Neural cell (in vitro differentiated cells): Measurements from ENCODE around the gene RSPH9. TPM values are rescaled to one million over a fixed set of nuclear protein-coding genes. Genes with fewer than 3 reads are reported as not detected.

ENCODE experiments used
- H2AFZ ChIP-seq: fragments of 200-600, 300-800 bp; sonication (generic), shearing (Covaris generic); 2 replicates; pipeline ENCODE4 v1.6.0; 2014; ENCODE audit warnings: low read depth, mild to moderate bottlenecking, antibody characterized with exemption, low read length, moderate library complexity
- H3F3A ChIP-seq: fragments of 200-600 bp; shearing (Covaris generic); 2 replicates; pipeline ENCODE4 v1.6.1; 2016; ENCODE audit warnings: mild to moderate bottlenecking, moderate library complexity, mixed read lengths, antibody characterized with exemption, low read length; ENCODE audit not compliant: insufficient read depth, poor library complexity, severe bottlenecking
- H3K27ac ChIP-seq: fragments of 200-600, 300-800 bp; sonication (generic), shearing (Covaris generic); 2 replicates; pipeline ENCODE4 v1.5.1; 2014; ENCODE audit warnings: mild to moderate bottlenecking, low read length, moderate library complexity
- H3K27me3 ChIP-seq: fragments of 300-800, 200-600 bp; sonication (generic), shearing (Covaris generic); 2 replicates; pipeline ENCODE4 v1.6.0; 2014; ENCODE audit warnings: mild to moderate bottlenecking, low read depth, low read length, moderate library complexity; ENCODE audit not compliant: insufficient read depth
- H3K36me3 ChIP-seq: fragments of 300-800, 200-600 bp; sonication (generic), shearing (Covaris generic); 2 replicates; pipeline ENCODE4 v1.5.1; 2014; ENCODE audit warnings: mild to moderate bottlenecking, antibody characterized with exemption, low read length, moderate library complexity; ENCODE audit not compliant: insufficient read depth
- H3K4me2 ChIP-seq: fragments of 300-800, 200-600 bp; sonication (generic), shearing (Covaris generic); 2 replicates; pipeline ENCODE4 v1.6.0; 2014; ENCODE audit warnings: mild to moderate bottlenecking, low read length
- H3K4me3 ChIP-seq: fragments of 300-800, 200-600 bp; sonication (generic), shearing (Covaris generic); 2 replicates; pipeline ENCODE4 v1.5.1; 2014; ENCODE audit warnings: mild to moderate bottlenecking, low read length, moderate library complexity
- H3K79me2 ChIP-seq: fragments of 200-600 bp; shearing (Covaris generic); replicated peaks from 2 replicates; pipeline ENCODE4 v1.6.0; 2014; ENCODE audit warnings: mild to moderate bottlenecking, low read length, moderate library complexity; ENCODE audit not compliant: insufficient read depth
- H3K9ac ChIP-seq: fragments of 300-800, 200-600 bp; sonication (generic), shearing (Covaris generic); 2 replicates; pipeline ENCODE4 v1.6.1; 2016; ENCODE audit warnings: mild to moderate bottlenecking, low read length, mixed read lengths
- H3K9me2 ChIP-seq: fragments of 200-600 bp; shearing (Covaris generic); 2 replicates; pipeline ENCODE4 v1.6.1; 2016; ENCODE audit warnings: mild to moderate bottlenecking, low read length, mixed read lengths; ENCODE audit not compliant: insufficient read depth
- H3K9me3 ChIP-seq: fragments of 200-600, 300-800 bp; sonication (generic), shearing (Covaris generic); 2 replicates; pipeline ENCODE4 v1.6.1; 2016; ENCODE audit warnings: mild to moderate bottlenecking, mixed run types, low read length, moderate library complexity, mixed read lengths
- H4K20me1 ChIP-seq: fragments of 200-600 bp; shearing (Covaris generic); 2 replicates; pipeline ENCODE4 v1.6.1; 2016; ENCODE audit warnings: mild to moderate bottlenecking, mixed run types; ENCODE audit not compliant: insufficient read depth
- CTCF ChIP-seq: fragments of 450-650 bp; IDR thresholded peaks from 2 replicates; pipeline ENCODE4 v1.5.1; 2014; ENCODE audit warnings: antibody characterized with exemption, mild to moderate bottlenecking, moderate library complexity; ENCODE audit not compliant: poor library complexity, severe bottlenecking
- EP300 ChIP-seq: fragments of 450-650 bp; conservative IDR thresholded peaks from 2 replicates; pipeline ENCODE4 v1.6.1; 2014; ENCODE audit warnings: antibody characterized with exemption, mild to moderate bottlenecking, moderate library complexity; ENCODE audit not compliant: poor library complexity, severe bottlenecking
- EZH2 ChIP-seq: fragments of 200-600, 300-800 bp; shearing (Covaris generic), sonication (generic); IDR thresholded peaks from 2 replicates; pipeline ENCODE4 v1.6.1; 2014; ENCODE audit warnings: antibody characterized with exemption, low read length, borderline replicate concordance, mild to moderate bottlenecking; ENCODE audit not compliant: insufficient read depth, poor library complexity, severe bottlenecking
- MXI1 ChIP-seq: fragments of 450-650 bp; conservative IDR thresholded peaks from 2 replicates; pipeline ENCODE4 v1.6.1; 2014; ENCODE audit warnings: antibody characterized with exemption, mild to moderate bottlenecking; ENCODE audit not compliant: poor library complexity, severe bottlenecking
- POLR2AphosphoS5 ChIP-seq: IDR thresholded peaks from 2 replicates; pipeline ENCODE4 v1.6.1; 2012
- RAD21 ChIP-seq: fragments of 450-650 bp; conservative IDR thresholded peaks from 2 replicates; pipeline ENCODE4 v1.6.1; 2014; ENCODE audit warnings: antibody characterized with exemption, mild to moderate bottlenecking, moderate library complexity
- REST ChIP-seq: IDR thresholded peaks from 2 replicates; pipeline ENCODE4 v1.6.1; 2012; ENCODE audit warnings: borderline replicate concordance
- SMC3 ChIP-seq: fragments of 450-650 bp; conservative IDR thresholded peaks from 2 replicates; pipeline ENCODE4 v1.6.1; 2014; ENCODE audit warnings: antibody characterized with exemption, mild to moderate bottlenecking, moderate library complexity; ENCODE audit not compliant: poor library complexity
- TAF1 ChIP-seq: IDR thresholded peaks from 2 replicates; pipeline ENCODE4 v1.6.1; 2012; ENCODE audit warnings: low read depth
- polyA plus RNA-seq: library from polyadenylated mRNA; depleted of rRNA; stranded (reverse); fragments of >200 nt; gene quantifications from 2 replicates; pipeline ENCODE4 v1.2.3, GENCODE V29; 2014

The RSPH9 gene
- polyA plus RNA-seq, 1 donor from 2014 or later, result 0.88 TPM

- Histone ChIP-seq H3K27me3 (no peaks in the 10 kb centered on the region), H3K4me3 (no peak overlapping the region), H3K27ac (no peak overlapping the region), H3K79me2 (no peaks in the 10 kb centered on the region), H3K4me2 (no peak overlapping the region), H3F3A (no peaks in the 10 kb centered on the region), H4K20me1 (no peaks in the 10 kb centered on the region), H3K9ac (no peak overlapping the region), H3K36me3 (no peaks in the 10 kb centered on the region), H3K9me2 (no peaks in the 10 kb centered on the region), H2AFZ (no peak overlapping the region), H3K9me3 (no peaks in the 10 kb centered on the region)
- TF ChIP-seq CTCF (no peak), REST (no peak), RAD21 (no peak), SMC3 (no peak), EZH2 (no peak), POLR2AphosphoS5 (no peak), MXI1 (no peak), EP300 (no peak), TAF1 (no peak)
Observed at GRCh38 chr6:43706788-43707187, 62.0 kb downstream of the RSPH9 start.

GRCh38 chr6:43707269-43707668 is 62.4 kb downstream of the RSPH9 start:
- TF ChIP-seq TAF1 (no peak), CTCF (no peak), MXI1 (no peak), POLR2AphosphoS5 (no peak), RAD21 (no peak)
- no peaks in the 10 kb centered on the region for H3K36me3 ChIP-seq
- no peaks in the 10 kb centered on the region for H3K9me2 ChIP-seq
- H3K79me2 ChIP-seq, result no peaks in the 10 kb centered on the region
- no peak overlapping the region for H3K4me2 ChIP-seq
- no peaks in the 10 kb centered on the region for H4K20me1 ChIP-seq
- H3K4me3 ChIP-seq, result no peak overlapping the region
- H3K9me3 ChIP-seq, result no peaks in the 10 kb centered on the region
- no peaks in the 10 kb centered on the region for H3F3A ChIP-seq
- H2AFZ ChIP-seq, result no peak overlapping the region
- H3K27ac ChIP-seq, result no peak overlapping the region
- H3K27me3 ChIP-seq, result no peaks in the 10 kb centered on the region
- H3K9ac ChIP-seq, result no peak overlapping the region
